BJ (cell line): Measurements from ENCODE around the gene ALG1L2. TPM values are rescaled to one million over a fixed set of nuclear protein-coding genes. Genes with fewer than 3 reads are reported as not detected.
"Not testable (repeated sequence)": the region's sequence is repeated elsewhere in the genome, so short reads cannot be mapped to it uniquely, and the experiment has no call there.

Experiments used
- CTCF ChIA-PET: fragments of 350-600 bp; formaldehyde crosslinking; extraction: SDS; loops from one replicate; lab custom pipeline; 2021; ENCODE audit warnings: antibody characterized with exemption, inconsistent platforms; lab: Yijun Ruan, JAX
- POLR2A ChIA-PET: fragments of 300-600 bp; sonication (Branson Sonifier 250); formaldehyde crosslinking; extraction: SDS; loops from one replicate; lab custom pipeline; 2021; ENCODE audit warnings: antibody characterized with exemption; lab: Charles Lee
- DNase-seq: peaks from one replicate; pipeline ENCODE4 v3.0.0-alpha.2; 2011; ENCODE audit warnings: low read depth
- H3K27me3 ChIP-seq: 2 replicates; pipeline ENCODE4 v1.6.0; 2011; ENCODE audit warnings: low read length; ENCODE audit not compliant: control insufficient read depth, insufficient read depth
- H3K36me3 ChIP-seq: 2 replicates; pipeline ENCODE4 v1.5.1; 2011; ENCODE audit warnings: low read length; ENCODE audit not compliant: control insufficient read depth, insufficient read depth
- H3K4me3 ChIP-seq: 2 replicates; pipeline ENCODE4 v1.5.1; 2011; ENCODE audit warnings: low read depth, mild to moderate bottlenecking, control low read depth, low read length
- CTCF ChIP-seq: IDR thresholded peaks from 2 replicates; pipeline ENCODE4 v1.5.1; 2011; ENCODE audit warnings: low read depth, mild to moderate bottlenecking, control low read depth, inconsistent platforms, low read length, moderate library complexity; ENCODE audit not compliant: insufficient read depth
- polyA plus RNA-seq: library from polyadenylated mRNA; depleted of rRNA; stranded (reverse); fragments of >200 nt; gene quantifications from 2 replicates; pipeline ENCODE4 v1.2.3, GENCODE V29; 2011

The ALG1L2 gene
- polyA plus RNA-seq, 1 experiment = not detected

DNA sequence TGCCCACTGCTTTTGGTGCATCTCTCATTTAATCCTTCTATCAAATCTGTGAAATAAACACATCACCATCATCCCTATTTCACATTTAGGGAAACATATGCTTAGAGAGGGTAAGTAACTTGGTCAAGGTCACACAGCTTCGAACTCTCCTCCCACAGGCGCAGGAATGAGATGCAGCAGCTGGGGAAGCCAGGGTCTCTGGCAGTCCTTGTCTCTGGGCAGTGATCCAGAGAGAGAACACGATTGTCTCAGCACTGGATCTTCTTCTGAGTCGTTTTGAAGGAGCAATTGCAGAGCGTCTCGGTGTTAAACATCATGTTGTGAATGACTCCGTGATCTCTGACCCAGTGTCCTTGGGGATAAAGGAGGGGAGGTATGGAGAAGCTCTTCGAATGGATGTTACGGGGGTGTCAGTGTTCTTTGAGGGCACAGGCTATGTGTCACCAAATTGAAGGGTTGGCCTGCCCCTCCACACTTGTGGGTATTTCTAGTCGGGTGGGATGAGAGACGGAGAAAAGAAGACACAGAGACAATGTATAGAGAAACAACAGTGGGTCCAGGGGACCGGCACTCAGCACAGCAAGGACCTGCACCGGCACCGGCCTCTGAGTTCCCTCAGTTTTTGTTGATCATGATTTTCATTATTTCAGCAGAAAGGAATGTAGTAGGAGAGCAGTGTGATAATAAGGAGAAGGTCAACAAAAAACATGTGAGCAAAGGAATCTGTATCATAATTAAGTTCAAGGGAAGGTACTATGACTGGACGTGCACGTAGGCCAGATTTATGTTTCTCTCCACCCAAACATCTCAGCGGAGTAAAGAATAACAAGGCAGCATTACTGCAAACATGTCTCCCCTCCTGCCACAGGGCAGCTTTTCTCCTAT, 41.5 kb downstream of the ALG1L2 start:
- POLR2A ChIA-PET, DNase-seq, H3K4me3 ChIP-seq, H3K36me3 ChIP-seq, H3K27me3 ChIP-seq, CTCF ChIA-PET: not testable (repeated sequence)

DNA sequence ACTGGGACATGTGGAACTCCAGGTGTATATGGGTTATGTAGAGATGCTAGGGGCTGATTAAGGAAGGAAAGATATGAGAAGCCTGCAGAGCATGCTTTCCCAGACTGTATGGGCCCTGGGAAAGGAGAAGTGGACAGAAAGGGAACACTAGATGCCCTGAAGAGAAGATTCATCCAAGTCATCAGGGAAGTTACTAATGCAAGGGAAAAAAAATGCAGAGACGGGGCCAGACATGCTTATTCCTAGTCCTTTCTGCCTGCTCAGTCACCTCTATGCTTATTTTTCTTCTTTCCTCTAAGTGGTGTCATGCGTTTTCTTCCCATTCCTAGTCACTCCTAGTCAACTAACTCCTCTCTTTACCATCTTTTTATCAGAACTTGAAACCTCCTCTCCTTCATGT, 43.8 kb downstream of the ALG1L2 start:
- H3K36me3 ChIP-seq, H3K4me3 ChIP-seq, H3K27me3 ChIP-seq, DNase-seq, POLR2A ChIA-PET, CTCF ChIA-PET: not testable (repeated sequence)

- H3K4me3 ChIP-seq, H3K36me3 ChIP-seq, DNase-seq, POLR2A ChIA-PET, H3K27me3 ChIP-seq: not testable (repeated sequence)
- CTCF ChIA-PET = interaction anchor here (1.9 kb wide), 1 partner anchor 194 kb away, joined by 7 read pairs; no protein-coding TSS in a partner anchor
These were observed 54.7 kb downstream of the ALG1L2 start for GRCh38 chr3:130136337-130136736.

DNA sequence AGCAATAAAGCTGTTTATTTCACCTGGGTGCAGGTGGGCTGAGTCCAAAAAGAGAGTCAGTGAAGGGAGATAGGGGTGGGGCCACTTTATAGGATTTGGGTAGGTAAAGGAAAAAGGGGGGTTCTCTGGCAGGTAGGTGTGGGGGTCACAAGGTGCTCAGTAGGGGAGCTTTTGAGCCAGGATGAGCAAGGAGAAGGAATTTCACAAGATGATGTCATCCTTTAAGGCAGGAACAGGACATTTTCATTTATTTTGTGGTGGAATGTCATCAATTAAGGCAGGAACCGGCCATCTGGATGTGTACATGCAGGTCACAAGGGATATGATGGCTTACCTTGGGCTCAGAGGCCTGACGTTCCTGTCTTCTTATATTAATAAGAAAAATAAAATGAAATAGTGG, 56.1 kb downstream of the ALG1L2 start:
- CTCF ChIA-PET, DNase-seq, H3K27me3 ChIP-seq, POLR2A ChIA-PET, H3K36me3 ChIP-seq, H3K4me3 ChIP-seq: not testable (repeated sequence)

DNA sequence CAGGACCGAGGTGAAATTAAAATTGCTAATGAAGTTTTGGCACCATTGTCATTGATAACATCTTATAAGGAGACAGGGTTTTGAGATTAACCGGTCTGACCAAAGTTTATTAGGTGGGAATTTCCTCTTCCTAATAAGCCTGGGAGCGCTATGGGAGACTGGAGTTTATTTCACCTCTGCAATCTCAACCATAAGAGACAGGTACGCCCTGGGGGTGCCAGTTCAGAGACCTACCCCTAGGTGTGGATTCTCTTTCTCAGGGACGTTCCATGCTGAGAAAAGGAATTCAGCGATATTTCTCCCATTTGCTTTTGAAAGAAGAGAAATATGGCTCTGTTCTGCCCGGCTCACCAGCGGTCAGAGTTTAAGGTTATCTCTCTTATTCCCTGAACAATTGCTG, 57.4 kb downstream of the ALG1L2 start:
- DNase-seq, H3K27me3 ChIP-seq, POLR2A ChIA-PET, H3K36me3 ChIP-seq, H3K4me3 ChIP-seq, CTCF ChIA-PET: not testable (repeated sequence)

- H3K36me3 ChIP-seq, POLR2A ChIA-PET, H3K4me3 ChIP-seq, H3K27me3 ChIP-seq, CTCF ChIA-PET: not testable (repeated sequence)
- DNase-seq = peak; percentile 17
These were observed 59.1 kb downstream of the ALG1L2 start for GRCh38 chr3:130140756-130141155.

DNA sequence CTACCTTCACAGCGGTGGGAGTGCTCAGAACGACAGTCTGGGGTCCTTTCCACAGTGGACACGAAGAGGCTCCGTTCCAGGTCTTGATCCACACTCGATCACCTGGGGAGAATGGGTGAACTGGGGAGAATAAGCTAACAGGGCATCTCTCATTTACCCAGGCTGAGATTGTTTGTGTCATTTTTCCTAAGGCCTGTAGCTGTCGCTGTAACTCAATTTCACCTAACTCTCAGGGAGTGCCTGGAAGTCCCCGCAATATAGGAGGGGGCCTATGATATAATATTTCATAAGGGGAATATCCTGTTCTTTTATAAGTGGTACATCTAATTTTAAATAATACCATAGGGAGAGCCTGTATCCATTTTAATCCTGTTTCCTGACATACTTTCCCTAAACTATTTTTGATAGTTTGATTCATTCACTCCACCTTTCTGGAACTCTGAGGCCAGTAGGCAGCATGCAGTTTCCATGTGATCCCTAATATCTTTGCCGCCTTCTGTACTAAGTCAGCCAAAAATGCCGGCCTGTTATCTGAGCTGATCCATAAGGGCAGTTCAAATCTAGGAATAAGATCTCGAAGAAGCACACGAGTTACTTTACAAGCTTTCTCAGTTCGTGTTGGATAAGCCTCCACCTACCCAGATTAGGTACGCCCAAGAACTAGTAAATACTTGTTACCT, 62.2 kb downstream of the ALG1L2 start:
- H3K4me3 ChIP-seq, H3K27me3 ChIP-seq, DNase-seq, POLR2A ChIA-PET, H3K36me3 ChIP-seq, CTCF ChIA-PET: not testable (repeated sequence)
- peak; percentile 21; the same call in 1 of the 2 replicates for TF ChIP-seq CTCF

GRCh38 chr3:130144328-130144650, 62.7 kb downstream of the ALG1L2 start:
- H3K27me3 ChIP-seq, CTCF ChIA-PET, DNase-seq, H3K36me3 ChIP-seq, H3K4me3 ChIP-seq, POLR2A ChIA-PET: not testable (repeated sequence)

- H3K36me3 ChIP-seq, H3K4me3 ChIP-seq, POLR2A ChIA-PET, CTCF ChIA-PET, H3K27me3 ChIP-seq, DNase-seq: not testable (repeated sequence)
These were observed 63.8 kb downstream of the ALG1L2 start for GRCh38 chr3:130145456-130145855.

- H3K27me3 ChIP-seq, POLR2A ChIA-PET, H3K36me3 ChIP-seq, CTCF ChIA-PET, H3K4me3 ChIP-seq, DNase-seq: not testable (repeated sequence)
These were observed 64.8 kb downstream of the ALG1L2 start for GRCh38 chr3:130146465-130146864.
